GM12875 (cell line): Measurements from ENCODE around the gene VMAC.
"Not testable (repeated sequence)": the region's sequence is repeated elsewhere in the genome, so short reads cannot be mapped to it uniquely, and the experiment has no call there.

Experiments
- H3K4me3 ChIP-seq: one replicate; pipeline ENCODE4 v1.5.1; 2011; ENCODE audit warnings: low read depth, low read length, control low read depth
- CTCF ChIP-seq: IDR thresholded peaks from 2 replicates; pipeline ENCODE4 v1.5.1; 2011; ENCODE audit warnings: low read depth, mild to moderate bottlenecking, control low read depth, inconsistent platforms, low read length, moderate library complexity, borderline replicate concordance; ENCODE audit not compliant: insufficient read depth

Gene VMAC

GRCh38 chr19:5880604-5881078 is 24.0 kb upstream of the VMAC start:
- H3K4me3 ChIP-seq = no peak overlapping the region
- no peak for TF ChIP-seq CTCF

- no peak for TF ChIP-seq CTCF
- no peak overlapping the region for H3K4me3 ChIP-seq
Measured at GRCh38 chr19:5881543-5882299, 23.0 kb upstream of the VMAC start.

GRCh38 chr19:5882421-5882968 is 22.2 kb upstream of the VMAC start:
- no peak overlapping the region for H3K4me3 ChIP-seq
- no peak for TF ChIP-seq CTCF

- H3K4me3 ChIP-seq = not testable (repeated sequence)
Measured at GRCh38 chr19:5883157-5883873, 21.4 kb upstream of the VMAC start.

GRCh38 chr19:5884065-5884811 is 20.4 kb upstream of the VMAC start:
- H3K4me3 ChIP-seq = not testable (repeated sequence)

GRCh38 chr19:5889288-5889971 is 15.2 kb upstream of the VMAC start:
- TF ChIP-seq CTCF = no peak
- no peak overlapping the region for H3K4me3 ChIP-seq

GRCh38 chr19:5890099-5890498 is 14.6 kb upstream of the VMAC start:
- TF ChIP-seq CTCF = no peak
- no peak overlapping the region for H3K4me3 ChIP-seq
